Iris pigment epithelial cell (primary cell): ENCODE measurements around the gene DNAJB13.

Experiments
- DNase-seq: peaks from one replicate; pipeline ENCODE4 v3.0.0-alpha.2; 2011; ENCODE audit warnings: low read depth

DNAJB13 gene

DNA sequence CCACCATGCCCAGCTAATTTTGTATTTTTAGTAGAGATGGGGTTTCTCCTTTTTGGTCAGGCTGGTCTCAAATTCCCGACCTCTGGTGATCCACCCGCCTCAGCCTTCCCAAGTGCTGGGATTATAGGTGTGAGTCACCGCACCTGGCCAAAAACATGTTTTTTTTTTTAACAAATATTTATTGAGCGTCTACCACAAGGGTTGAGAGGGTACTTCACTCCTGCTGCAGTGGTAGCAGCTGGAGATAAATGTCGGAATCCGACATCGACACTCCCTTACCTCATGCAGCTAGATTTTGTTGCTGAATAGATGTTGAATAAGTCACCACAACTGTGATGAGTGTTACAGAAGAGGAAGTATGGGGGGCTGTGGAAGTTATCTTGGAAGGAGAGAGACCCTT, 971 bp downstream of the DNAJB13 start:
- no peak for DNase-seq

DNA sequence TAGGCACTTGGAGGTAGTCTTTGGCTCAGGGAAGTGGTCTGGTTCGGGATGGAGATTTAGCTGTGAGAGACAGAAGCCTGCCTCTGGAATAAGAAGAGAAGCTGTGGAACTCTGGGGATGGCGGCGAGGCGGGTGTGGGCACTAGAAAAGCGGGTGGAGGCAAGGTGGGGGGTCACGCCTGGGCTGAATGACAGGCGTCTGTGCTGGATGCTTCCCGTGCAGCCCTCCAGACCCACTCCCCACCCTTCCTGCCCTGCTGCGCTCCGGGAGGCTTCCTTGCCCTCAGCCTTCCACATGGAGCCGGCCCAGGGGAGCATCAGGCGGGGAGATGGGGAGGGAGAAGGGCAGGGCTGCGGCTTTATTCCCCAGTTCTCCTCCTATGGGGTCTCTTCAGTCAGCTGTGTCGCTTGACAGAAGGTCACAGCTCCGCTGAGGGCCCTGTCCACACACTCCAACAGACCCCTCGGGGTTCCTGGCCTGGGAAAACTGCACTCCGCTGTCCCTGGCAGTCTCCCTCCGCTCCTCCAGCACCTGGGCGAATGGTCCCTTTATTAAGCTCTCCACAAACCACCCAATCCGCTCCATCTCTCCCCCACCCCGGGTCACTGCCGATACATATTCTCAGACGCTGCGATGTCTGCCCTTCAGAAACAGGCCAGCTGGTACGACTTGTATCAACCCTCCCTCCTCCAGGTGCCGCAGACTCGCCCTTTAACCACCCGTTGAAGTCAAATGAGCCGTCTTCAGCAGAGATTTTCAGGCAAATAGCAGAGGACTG, 6.2 kb downstream of the DNAJB13 start:
- no peak for DNase-seq

DNA sequence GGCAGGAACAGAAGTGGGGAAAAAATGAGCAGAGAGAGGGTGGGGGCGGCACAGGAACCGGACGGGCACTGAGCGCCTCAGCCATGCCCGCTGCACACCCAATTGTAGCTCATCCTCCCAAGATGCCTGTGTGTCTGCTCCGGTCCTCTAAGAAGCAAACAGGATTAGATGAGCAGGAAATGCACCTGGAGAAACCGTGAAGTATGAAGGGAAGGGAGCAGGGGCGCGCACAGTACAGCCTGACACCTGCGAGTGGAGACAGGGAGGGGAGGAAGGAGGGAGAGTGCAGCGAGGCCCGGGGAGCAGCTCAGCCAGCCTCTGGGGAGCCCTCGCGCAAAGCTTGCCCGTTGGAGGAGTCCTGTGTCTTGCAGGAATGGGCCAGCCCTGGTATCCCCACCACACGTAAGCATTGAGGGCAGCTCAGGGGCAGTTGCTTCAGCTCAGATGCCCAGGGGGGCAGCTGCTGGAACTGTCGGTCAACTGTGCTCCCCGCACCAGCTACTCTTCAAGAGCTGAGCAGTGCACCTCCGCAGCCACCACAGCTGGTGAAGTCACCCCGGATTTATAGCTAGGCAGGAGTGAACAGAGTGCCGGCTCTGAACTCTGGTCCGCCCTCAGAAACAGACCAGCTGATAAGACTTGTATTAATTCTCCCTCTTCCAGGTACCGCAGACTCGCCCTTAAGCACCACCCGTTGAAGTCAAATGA, 7.0 kb downstream of the DNAJB13 start:
- no peak for DNase-seq

DNA sequence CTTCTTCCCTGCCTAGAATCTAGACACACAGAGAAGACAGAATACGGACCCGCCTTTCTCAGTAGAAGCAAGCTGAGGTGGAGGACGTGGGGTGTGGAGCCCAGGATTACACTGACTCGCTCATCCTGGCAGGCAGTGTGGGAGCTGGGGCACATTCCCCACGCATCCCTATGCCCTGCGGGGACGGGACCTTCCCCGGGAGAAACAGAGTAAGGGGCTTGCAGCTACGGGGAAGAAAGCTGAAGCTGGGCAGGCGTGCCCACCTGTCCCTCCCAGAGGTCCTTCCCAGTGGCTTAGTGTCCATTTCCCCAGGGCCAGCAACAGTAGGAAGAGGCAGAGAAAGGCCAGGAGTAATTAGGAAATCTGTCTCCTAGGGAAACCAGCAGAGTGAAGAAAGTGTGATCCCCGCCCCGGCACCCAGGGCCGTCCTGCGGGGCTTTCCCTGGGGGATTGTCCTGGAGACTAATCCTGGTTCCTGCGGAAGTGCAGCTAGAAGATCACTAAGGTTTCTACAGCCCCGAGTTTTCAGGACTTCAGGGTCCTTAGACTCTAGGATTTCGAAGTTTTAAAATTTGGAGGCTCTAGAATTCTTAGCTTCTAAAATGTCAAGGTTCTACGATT, 7.8 kb downstream of the DNAJB13 start:
- DNase-seq: no peak

DNA sequence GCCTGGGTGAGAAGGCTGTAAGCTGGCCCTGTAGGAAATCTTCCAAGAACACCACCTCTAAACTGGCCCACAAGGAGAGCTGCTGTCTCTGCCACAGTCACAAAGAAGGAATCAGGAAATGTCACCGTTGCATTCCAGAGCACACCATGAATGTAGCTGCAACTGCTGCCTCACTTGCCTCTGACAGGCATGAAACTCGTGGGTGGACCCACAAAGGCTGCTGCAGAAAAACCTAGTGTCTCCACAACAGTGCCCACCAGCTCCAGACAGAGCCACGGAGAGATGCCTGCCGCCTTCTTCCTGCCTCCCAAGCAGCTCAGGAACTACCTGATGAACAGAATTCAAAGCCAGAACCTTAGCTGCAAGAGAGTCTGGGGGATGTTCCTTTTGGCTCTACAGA, 10.5 kb downstream of the DNAJB13 start:
- DNase-seq: no peak

DNA sequence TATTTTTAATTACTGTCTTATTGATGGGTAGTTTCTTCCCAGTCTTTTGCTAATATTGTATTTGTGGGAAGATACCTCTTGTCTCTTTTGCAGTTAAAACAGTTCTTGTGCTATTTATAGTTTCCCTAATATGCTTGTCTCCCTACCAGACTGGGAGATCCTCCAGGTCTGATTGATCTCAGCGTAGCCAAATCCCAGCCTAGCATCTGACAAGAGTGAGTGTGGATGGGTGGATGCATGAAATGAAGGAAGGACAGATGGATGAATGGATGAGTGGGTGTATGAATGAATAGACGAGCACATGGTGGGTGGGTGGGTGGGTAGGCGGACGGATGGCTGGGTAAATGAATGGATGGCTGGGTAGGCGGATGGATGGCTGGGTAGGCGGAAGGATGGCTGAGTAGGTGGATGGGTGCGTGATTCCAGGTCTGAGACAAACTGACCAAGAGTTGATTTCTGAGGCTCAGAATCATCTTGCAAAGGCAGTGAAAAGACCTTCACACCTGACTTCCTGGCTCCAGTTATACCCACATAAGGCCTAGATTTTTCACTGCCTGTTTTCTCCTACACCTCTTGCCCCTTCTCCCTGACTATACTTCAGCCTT, 11.4 kb downstream of the DNAJB13 start:
- DNase-seq: no peak

DNA sequence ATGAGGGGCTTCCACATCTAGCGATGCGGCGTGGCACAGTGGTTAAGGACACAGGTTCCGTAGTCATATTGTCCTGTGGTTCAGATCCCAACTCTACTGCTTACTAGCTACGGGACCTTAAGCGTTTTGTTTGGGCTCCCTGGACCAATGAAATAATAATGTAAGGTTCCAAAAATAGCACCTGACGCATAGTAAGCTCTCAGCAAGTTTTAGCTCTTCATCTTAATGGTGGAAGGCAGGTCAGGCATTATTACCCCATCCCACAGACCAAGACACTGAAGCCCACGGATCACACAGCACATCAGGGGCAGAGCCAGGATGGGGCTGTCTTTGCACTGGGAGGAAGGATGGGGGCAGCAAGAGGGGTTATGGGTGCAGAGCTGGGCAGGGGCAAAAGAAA, 13.0 kb downstream of the DNAJB13 start:
- DNase-seq: no peak

DNA sequence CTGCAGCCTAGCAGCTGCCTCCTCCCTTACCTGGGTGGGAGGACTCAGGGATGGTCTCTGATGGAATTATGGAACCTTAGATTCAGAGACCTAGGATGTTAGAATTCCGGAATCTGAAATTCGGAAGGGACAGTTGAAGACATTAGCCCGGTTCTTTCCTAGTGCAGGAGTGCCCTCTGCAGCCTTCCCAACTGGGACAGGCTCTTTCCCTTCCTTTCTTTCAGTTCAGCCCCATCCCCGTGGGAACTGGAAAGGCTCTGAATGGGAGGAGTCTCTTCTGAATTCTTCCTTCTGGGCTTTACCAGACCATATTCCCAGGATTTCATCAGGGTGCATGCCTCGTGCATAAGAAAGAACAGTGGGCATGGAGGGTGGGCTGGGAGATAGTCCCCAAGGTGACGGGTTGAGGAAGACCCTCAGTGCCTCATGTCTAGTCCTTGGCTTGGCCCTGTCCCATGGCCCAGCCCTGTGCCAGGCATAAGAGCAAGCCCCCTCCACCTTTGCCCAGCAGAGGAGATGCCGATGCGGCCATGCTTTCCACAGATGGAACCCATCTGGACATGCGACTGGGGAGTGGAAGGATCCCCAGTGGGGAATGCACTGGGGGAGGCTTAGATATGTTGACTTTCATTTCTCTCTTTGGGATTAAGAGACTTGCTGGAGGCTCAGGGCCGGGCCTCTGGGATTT, 14.4 kb downstream of the DNAJB13 start:
- DNase-seq: no peak

DNA sequence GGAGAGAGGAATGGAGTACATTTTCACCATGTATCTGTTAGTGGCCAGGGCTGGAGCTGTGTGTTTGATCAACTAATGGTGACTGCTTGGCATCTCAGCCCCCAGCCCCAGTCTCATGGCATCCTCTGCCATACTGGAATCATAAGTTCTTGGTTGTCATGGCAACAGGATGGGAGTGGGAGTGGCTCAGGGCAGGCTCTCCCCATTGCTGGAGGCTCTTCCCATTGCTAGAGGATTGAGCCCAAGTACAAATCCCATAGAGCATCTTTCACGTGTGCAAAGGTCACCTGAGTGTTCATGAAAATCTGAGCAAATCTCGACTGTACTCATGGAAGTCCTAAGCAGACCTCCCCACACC, 14.9 kb downstream of the DNAJB13 start:
- DNase-seq: no peak

DNA sequence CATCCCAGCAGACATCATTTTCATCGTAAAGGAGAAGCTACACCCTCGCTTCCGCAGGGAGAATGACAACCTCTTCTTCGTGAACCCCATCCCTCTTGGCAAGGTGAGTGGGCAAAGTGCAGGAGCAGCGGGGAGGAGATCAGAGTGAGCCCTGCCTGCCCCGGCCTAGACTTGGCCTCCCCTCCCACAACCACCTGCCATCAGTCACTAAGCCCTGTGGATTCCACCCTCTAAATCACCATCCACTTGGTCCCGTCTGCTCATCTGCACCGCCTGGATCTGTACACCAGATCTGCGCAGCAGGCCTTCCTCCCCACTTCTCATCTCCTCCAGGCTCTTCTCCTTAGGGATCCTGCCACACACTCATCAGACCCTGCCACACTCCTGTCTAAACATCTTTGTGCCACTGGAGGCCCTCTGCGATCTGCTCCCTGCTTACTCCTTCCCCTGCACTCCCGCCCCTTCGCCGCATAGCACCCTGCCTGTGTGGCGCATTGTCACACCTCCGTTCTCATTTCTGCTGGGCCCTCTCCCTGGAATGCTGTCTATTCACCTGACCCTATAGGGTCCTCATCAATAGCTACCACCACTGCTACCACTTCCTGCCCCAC, 17.6 kb downstream of the DNAJB13 start:
- DNase-seq: no peak

DNA sequence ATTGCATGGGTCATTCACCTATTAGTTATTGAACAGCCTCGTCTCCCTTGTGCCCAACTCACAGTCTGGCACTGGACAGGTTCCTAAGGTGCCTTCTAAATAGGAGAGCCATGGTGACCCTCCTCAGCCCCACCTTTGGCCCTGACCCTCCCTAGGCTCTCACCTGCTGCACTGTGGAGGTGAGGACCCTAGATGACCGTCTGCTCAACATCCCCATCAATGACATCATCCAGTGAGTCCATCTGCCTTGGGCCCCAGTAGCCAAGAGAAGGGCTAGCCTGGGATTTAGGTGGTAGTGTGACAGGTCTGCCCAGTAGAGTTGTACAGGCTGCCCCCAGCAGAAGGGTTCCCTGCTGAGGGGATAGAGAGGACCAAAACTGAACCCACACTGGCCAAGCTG, 18.3 kb downstream of the DNAJB13 start:
- no peak for DNase-seq

DNA sequence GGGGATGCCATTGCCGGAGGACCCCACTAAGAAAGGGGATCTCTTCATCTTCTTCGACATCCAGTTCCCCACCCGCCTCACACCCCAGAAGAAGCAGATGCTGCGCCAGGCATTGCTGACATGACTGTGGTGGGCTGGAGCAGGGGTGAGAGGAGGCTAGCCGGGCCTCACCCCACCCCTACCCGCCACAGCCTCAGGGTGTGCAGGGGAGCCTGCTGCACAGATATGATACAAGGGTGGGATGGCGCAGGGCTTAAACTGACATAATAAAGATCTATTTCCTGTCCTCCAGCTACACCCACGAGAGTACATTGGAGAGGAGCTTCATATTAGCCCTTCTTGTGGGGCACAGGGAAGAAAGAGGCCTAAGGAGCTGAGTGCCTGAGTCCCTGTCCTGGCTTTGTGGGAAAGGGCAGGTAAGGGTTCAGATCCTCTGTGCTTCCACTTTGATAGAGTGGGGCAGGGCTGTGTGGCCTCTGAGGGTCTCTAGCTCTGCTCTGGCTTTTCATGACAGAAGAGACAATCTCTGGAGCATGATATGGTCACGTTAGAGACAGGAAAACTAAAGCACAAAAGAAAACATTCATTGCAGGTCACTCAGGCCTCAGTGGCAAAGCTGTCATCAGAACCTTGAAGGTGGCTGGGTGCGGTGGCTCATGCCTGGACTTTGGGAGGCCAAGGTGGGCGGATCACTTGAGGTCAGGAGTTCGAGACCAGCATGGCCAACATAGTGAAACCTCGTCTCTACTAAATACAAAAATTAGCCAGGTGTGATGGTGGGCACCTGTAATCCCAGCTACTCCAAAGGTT, 19.4 kb downstream of the DNAJB13 start:
- no peak for DNase-seq

DNA sequence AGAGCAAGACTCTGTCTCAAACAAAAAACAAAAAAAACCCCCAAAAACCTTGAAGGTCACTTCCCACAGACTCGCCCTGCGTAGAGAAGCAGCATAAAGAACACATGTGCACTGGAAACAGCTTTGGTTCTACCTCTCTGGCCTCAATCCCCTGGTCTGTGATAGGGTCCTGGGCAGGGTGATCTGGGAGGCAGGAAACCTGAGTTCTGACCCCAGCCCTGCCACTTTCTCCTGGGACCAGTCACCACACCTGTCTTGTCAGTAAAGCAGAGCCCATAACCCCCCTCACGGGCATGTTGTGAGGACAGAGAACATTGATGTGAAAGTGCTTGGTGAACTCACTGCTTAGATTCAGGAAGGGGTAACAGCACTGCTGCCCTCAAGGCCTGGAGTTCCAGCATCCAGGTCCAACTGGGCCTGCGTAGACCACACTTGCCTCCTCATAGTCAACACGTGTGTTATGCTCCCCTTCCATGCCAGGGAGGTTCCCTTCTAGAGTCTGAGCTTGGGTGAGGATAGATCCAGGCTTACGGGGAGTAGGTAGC, 20.4 kb downstream of the DNAJB13 start:
- DNase-seq: no peak

DNA sequence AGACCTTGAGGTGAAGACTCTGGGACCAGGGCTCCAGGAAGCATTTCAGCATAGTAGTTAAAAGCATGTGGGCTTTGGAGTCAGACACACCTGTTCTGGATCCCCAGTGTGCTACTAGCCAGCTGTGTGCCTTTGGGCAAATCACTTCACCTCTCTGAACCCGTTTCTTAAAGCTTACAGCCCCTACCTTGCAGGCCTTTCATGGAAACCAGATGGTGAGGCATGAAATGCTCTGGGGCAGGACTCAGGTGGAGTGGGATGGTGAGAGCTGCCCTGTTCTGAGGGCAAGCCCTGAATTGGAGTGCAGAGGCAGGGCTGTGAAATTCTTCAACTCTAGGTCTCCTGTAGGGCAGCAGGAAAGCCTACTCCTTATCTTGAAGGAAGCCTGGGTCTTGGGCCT, 21.4 kb downstream of the DNAJB13 start:
- DNase-seq: no peak

DNA sequence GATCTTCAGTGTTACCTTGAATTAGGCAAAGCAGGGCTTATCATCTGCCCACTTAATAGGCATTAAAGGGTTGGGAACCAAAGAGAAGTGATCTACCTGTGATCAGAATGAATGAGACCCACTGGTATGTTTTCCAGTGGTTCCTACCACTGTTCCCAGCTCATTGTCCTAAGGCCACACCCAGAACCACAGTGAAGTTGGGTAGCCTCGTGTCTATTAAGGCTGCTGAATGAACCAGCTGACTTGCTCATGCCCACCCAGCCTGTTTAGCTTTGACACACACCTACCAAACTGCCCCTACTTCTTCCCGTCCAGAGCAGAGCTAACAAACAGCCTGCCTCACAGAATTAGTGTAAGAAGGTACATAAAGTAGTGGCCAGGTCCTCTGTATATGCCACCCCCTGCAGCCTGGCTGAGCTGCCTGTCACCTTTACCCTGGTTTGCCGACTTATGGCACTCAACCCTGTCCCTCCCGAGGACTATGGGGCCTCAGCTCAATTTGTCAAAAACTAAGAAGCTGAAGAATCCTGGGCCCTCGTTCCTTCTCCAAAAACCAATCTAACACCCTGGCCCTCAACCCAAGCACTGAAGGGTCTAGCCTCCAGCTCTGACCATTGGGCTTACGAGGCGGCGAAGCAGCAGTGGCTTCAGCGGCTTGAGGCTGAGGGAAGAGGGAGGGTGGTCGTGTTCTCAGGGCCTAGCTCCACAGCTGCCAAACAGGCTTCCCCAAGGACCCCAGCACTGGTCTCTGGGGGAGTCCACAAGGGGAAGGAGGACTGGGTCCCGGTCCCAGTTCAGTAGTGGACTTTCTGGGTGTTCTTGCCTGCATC, 22.0 kb downstream of the DNAJB13 start:
- DNase-seq: no peak

DNA sequence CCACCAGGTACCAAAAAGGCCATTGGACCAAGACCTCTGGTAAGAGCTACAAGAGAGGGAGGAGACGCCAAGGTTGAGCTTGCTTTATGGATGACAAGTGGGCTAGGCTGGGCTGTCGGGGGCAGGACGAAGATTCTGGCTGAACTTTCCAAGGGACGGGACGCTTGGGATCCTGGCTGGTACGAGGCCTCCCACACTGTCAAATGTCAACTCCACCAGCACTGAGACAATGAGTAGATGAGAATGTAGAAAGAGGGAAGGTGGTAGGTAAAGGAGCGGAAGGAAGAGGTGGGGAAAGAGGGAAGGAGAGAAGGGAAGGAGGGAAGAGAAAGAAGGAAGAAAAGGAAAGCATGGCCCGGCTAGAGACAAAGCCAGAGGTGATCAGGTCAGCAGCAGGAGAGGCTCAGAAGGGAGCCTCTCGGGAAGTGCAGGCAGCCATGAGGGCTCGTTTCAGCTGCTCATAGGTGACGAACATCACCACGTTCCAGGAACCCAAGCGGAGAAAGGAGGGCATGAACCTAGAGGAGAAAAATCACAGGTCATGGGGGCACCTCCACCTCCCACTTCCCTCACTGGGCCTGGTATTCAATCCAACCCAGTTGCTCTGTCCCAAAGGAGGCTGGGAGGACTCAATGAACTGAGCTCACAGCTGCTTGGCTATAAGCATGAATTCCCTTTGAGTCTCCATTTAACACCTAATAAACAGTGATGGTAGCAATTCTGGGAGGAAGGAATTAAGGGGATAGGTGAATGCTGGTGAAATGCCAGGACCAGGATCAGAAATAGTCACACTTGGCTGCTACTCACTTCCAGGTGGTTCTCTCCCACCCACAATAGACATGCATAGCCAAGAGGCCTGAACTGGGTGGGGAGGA, 24.0 kb downstream of the DNAJB13 start:
- no peak for DNase-seq

DNA sequence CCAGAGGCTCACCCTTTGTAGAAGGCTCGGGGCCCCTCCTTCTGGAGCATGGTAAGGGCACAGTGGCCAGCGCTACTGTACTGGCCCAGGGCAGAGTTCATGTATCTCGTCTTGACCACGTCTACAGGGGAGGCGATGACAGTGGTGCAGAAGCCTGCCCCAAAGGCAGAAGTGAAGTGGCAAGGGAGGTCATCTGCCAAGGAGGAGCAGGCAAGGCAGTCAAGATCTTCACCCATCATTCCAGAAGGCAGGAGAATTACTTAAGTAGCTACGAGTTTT, 24.6 kb downstream of the DNAJB13 start:
- no peak for DNase-seq

DNA sequence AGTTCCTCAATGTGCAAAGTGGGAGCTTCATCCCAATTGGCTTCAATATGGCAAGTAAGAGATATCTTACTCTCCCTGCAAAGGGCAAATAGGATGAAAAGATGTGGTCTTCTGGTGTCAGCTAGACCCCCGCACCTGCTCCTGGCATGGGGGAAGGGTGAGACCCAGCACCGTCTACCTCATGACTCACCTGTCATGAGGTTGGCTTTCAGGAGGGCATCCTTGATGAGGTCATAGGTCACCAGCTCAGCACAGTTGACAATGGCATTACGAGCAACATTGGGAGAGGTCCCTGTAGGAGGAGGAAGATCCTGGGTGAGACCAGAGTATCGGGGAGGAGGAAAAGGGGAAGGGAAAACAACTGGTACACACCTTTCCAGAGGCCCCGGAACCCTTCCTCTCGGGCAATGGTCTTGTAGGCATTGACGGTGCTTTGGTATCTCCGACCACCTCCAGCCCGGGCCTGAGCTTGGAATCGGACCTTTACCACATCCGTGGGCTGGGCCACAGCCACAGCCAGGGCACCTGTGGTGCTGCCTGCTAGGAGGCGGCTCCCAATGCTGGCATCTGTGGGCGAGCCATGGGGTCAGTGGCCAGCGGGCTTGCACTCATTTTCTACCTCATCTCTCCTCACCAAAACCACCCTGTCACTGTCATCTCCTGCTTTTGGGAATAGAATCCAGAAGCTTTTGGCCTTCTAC, 25.8 kb downstream of the DNAJB13 start:
- DNase-seq: no peak
